ENCODE results near the gene LGALS7.

The LGALS7 gene

GRCh38 chr19:38726761-38727301 is 46.5 kb downstream of the LGALS7 start:
- Histone ChIP-seq H3K27ac (ENCODE audit: insufficient read depth, low read depth, low read length, poor library complexity, severe bottlenecking) (no peak overlapping the region), H3K36me3 (ENCODE audit: control insufficient read depth, insufficient read depth, low read length) (peaks cover 42% of the 10 kb centered on the region), H3K9me3 (ENCODE audit: control insufficient read depth, low read length) (no peaks in the 10 kb centered on the region), H3K4me3 (ENCODE audit: insufficient read depth, low read depth, low read length) (no peak overlapping the region), H3K4me1 (ENCODE audit: control insufficient read depth, insufficient read depth, low read length) (no peaks in the 10 kb centered on the region), H3K27me3 (ENCODE audit: control insufficient read depth, insufficient read depth, low read length, poor library complexity, severe bottlenecking) (no peaks in the 10 kb centered on the region)
- WGBS, 2 experiments: 94 to 95% methylated on average over 30 of the region's 30 CpGs

- H3K4me1 ChIP-seq (ENCODE audit: control insufficient read depth, insufficient read depth, low read length): no peaks in the 10 kb centered on the region
- 93 to 95% methylated on average over 6 of the region's 6 CpGs for WGBS, 2 experiments
- no peaks in the 10 kb centered on the region for H3K9me3 ChIP-seq (ENCODE audit: control insufficient read depth, low read length)
- peaks cover 44% of the 10 kb centered on the region for H3K36me3 ChIP-seq (ENCODE audit: control insufficient read depth, insufficient read depth, low read length)
- no peak overlapping the region for H3K27ac ChIP-seq (ENCODE audit: insufficient read depth, low read depth, low read length, poor library complexity, severe bottlenecking)
- H3K27me3 ChIP-seq (ENCODE audit: control insufficient read depth, insufficient read depth, low read length, poor library complexity, severe bottlenecking): no peaks in the 10 kb centered on the region
- H3K4me3 ChIP-seq (ENCODE audit: insufficient read depth, low read depth, low read length): no peak overlapping the region
Observed at GRCh38 chr19:38726284-38726673, 47.0 kb downstream of the LGALS7 start.

- WGBS, 2 experiments: 94 to 96% methylated on average over 21 of the region's 21 CpGs
Observed at GRCh38 chr19:38725469-38726283, 47.6 kb downstream of the LGALS7 start.

GRCh38 chr19:38723990-38724854 is 49.1 kb downstream of the LGALS7 start:
- no peak overlapping the region for H3K27ac ChIP-seq (ENCODE audit: insufficient read depth, low read depth, low read length, poor library complexity, severe bottlenecking)
- no peaks in the 10 kb centered on the region for H3K4me1 ChIP-seq (ENCODE audit: control insufficient read depth, insufficient read depth, low read length)
- H3K27me3 ChIP-seq (ENCODE audit: control insufficient read depth, insufficient read depth, low read length, poor library complexity, severe bottlenecking): no peaks in the 10 kb centered on the region
- peaks cover 43% of the 10 kb centered on the region for H3K36me3 ChIP-seq (ENCODE audit: control insufficient read depth, insufficient read depth, low read length)
- 94 to 95% methylated on average over 42 of the region's 42 CpGs for WGBS, 2 experiments
- no peak overlapping the region for H3K4me3 ChIP-seq (ENCODE audit: insufficient read depth, low read depth, low read length)
- H3K9me3 ChIP-seq (ENCODE audit: control insufficient read depth, low read length): no peaks in the 10 kb centered on the region

More at GRCh38 chr19:38725469-38726283, 47.6 kb downstream of the LGALS7 start:
- no peaks in the 10 kb centered on the region for H3K27me3 ChIP-seq (ENCODE audit: control insufficient read depth, insufficient read depth, low read length, poor library complexity, severe bottlenecking)
- no peak overlapping the region for H3K4me3 ChIP-seq (ENCODE audit: insufficient read depth, low read depth, low read length)
- H3K36me3 ChIP-seq (ENCODE audit: control insufficient read depth, insufficient read depth, low read length): peaks cover 44% of the 10 kb centered on the region
- H3K27ac ChIP-seq (ENCODE audit: insufficient read depth, low read depth, low read length, poor library complexity, severe bottlenecking): no peak overlapping the region
- no peaks in the 10 kb centered on the region for H3K9me3 ChIP-seq (ENCODE audit: control insufficient read depth, low read length)
- no peaks in the 10 kb centered on the region for H3K4me1 ChIP-seq (ENCODE audit: control insufficient read depth, insufficient read depth, low read length)

- no peak overlapping the region for H3K27ac ChIP-seq (ENCODE audit: insufficient read depth, low read depth, low read length, poor library complexity, severe bottlenecking)
- 92 to 93% methylated on average over 11 of the region's 11 CpGs for WGBS, 2 experiments
- no peak overlapping the region for H3K4me3 ChIP-seq (ENCODE audit: insufficient read depth, low read depth, low read length)
- H3K36me3 ChIP-seq (ENCODE audit: control insufficient read depth, insufficient read depth, low read length): peaks cover 43% of the 10 kb centered on the region
- H3K9me3 ChIP-seq (ENCODE audit: control insufficient read depth, low read length): no peaks in the 10 kb centered on the region
- no peaks in the 10 kb centered on the region for H3K27me3 ChIP-seq (ENCODE audit: control insufficient read depth, insufficient read depth, low read length, poor library complexity, severe bottlenecking)
- no peaks in the 10 kb centered on the region for H3K4me1 ChIP-seq (ENCODE audit: control insufficient read depth, insufficient read depth, low read length)
Observed at GRCh38 chr19:38723606-38723965, 49.7 kb downstream of the LGALS7 start.

GRCh38 chr19:38722947-38723605 is 50.2 kb downstream of the LGALS7 start:
- H3K4me3 ChIP-seq (ENCODE audit: insufficient read depth, low read depth, low read length): no peak overlapping the region
- no peaks in the 10 kb centered on the region for H3K4me1 ChIP-seq (ENCODE audit: control insufficient read depth, insufficient read depth, low read length)
- H3K9me3 ChIP-seq (ENCODE audit: control insufficient read depth, low read length): no peaks in the 10 kb centered on the region
- H3K27ac ChIP-seq (ENCODE audit: insufficient read depth, low read depth, low read length, poor library complexity, severe bottlenecking): no peak overlapping the region
- WGBS, 2 experiments: 92 to 95% methylated on average over 10 of the region's 10 CpGs
- no peaks in the 10 kb centered on the region for H3K27me3 ChIP-seq (ENCODE audit: control insufficient read depth, insufficient read depth, low read length, poor library complexity, severe bottlenecking)
- H3K36me3 ChIP-seq (ENCODE audit: control insufficient read depth, insufficient read depth, low read length): peaks cover 43% of the 10 kb centered on the region

- peaks cover 42% of the 10 kb centered on the region for H3K36me3 ChIP-seq (ENCODE audit: control insufficient read depth, insufficient read depth, low read length)
- no peaks in the 10 kb centered on the region for H3K9me3 ChIP-seq (ENCODE audit: control insufficient read depth, low read length)
- WGBS, 2 experiments: 82 to 86% methylated on average over 17 of the region's 17 CpGs
- no peaks in the 10 kb centered on the region for H3K4me1 ChIP-seq (ENCODE audit: control insufficient read depth, insufficient read depth, low read length)
- H3K4me3 ChIP-seq (ENCODE audit: insufficient read depth, low read depth, low read length): no peak overlapping the region
- no peaks in the 10 kb centered on the region for H3K27me3 ChIP-seq (ENCODE audit: control insufficient read depth, insufficient read depth, low read length, poor library complexity, severe bottlenecking)
- peak overlapping the region; percentile 16 for H3K27ac ChIP-seq (ENCODE audit: insufficient read depth, low read depth, low read length, poor library complexity, severe bottlenecking)
Observed at GRCh38 chr19:38721979-38722773, 51.1 kb downstream of the LGALS7 start.

GRCh38 chr19:38721496-38721895 is 51.8 kb downstream of the LGALS7 start:
- Histone ChIP-seq H3K9me3 (ENCODE audit: control insufficient read depth, low read length) (no peaks in the 10 kb centered on the region), H3K4me3 (ENCODE audit: insufficient read depth, low read depth, low read length) (no peak overlapping the region), H3K27me3 (ENCODE audit: control insufficient read depth, insufficient read depth, low read length, poor library complexity, severe bottlenecking) (no peaks in the 10 kb centered on the region), H3K36me3 (ENCODE audit: control insufficient read depth, insufficient read depth, low read length) (peaks cover 43% of the 10 kb centered on the region), H3K4me1 (ENCODE audit: control insufficient read depth, insufficient read depth, low read length) (no peaks in the 10 kb centered on the region), H3K27ac (ENCODE audit: insufficient read depth, low read depth, low read length, poor library complexity, severe bottlenecking) (no peak overlapping the region)
- 96 to 98% methylated on average over 20 of the region's 20 CpGs for WGBS, 2 experiments

Data from ectodermal cell (in vitro differentiated cells).